SK-N-MC (cell line): ENCODE results near the gene ARIH2.

Experiments
- EZH2 ChIP-seq: fragments of 200-600 bp; sonication (generic); IDR thresholded peaks from one replicate; pipeline ENCODE4 v1.6.1; 2017; ENCODE audit warnings: antibody characterized with exemption
- POLR2AphosphoS5 ChIP-seq: IDR thresholded peaks from 2 replicates; pipeline ENCODE4 v1.6.1; 2012; ENCODE audit warnings: mild to moderate bottlenecking, low read depth, low read length, borderline replicate concordance

GRCh38 chr3:49035281-49035680 is 116.6 kb downstream of the ARIH2 start:
- TF ChIP-seq POLR2AphosphoS5 (no peak), EZH2 (no peak)
